Fibroblast of lung (primary cell): ENCODE results near the gene CDKAL1. TPM values are rescaled to one million over a fixed set of nuclear protein-coding genes. Genes with fewer than 3 reads are reported as not detected.
A peak's percentile ranks its signal among the peaks of the same experiment; 100 is the strongest.
"Not testable (repeated sequence)": the region's sequence is repeated elsewhere in the genome, so short reads cannot be mapped to it uniquely, and the experiment has no call there.

Experiments
- DNase-seq, 2 donors: peaks; one replicate each; pipeline versions ENCODE4 v3.0.0 to v3.0.0-alpha.2; 2010; ENCODE audit warnings: low read depth in 2 of 2
- H2AFZ ChIP-seq: 2 replicates; pipeline ENCODE4 v1.5.1; 2012; ENCODE audit warnings: low read length, control low read depth, inconsistent platforms
- H3K27ac ChIP-seq: 2 replicates; pipeline ENCODE4 v1.5.1; 2011; ENCODE audit warnings: low read length, control low read depth; ENCODE audit not compliant: insufficient read depth
- H3K27me3 ChIP-seq: 2 replicates; pipeline ENCODE4 v1.5.1; 2011; ENCODE audit warnings: mild to moderate bottlenecking, low read length; ENCODE audit not compliant: control insufficient read depth, insufficient read depth
- H3K36me3 ChIP-seq: 2 replicates; pipeline ENCODE4 v1.5.1; 2011; ENCODE audit warnings: low read length; ENCODE audit not compliant: control insufficient read depth, insufficient read depth
- H3K4me1 ChIP-seq: 2 replicates; pipeline ENCODE4 v1.5.1; 2011; ENCODE audit warnings: low read length; ENCODE audit not compliant: control insufficient read depth, insufficient read depth; ENCODE audit errors: extremely low read depth
- H3K4me2 ChIP-seq: 2 replicates; pipeline ENCODE4 v1.5.1; 2011; ENCODE audit warnings: low read length, control low read depth; ENCODE audit not compliant: insufficient read depth; ENCODE audit errors: extremely low read depth
- H3K4me3 ChIP-seq, 4 experiments: fragments of 200-600 bp in 1 of 4; sonication (generic) in 1 of 4; replicated peaks in 1 of 4; 2 replicates each; pipeline ENCODE4 v1.5.1; 2011 to 2016; ENCODE audit warnings: low read length in 4 of 4, low read depth in 3 of 4, mild to moderate bottlenecking in 3 of 4, control low read depth in 2 of 4, inconsistent platforms in 1 of 4, mixed read lengths in 1 of 4; ENCODE audit not compliant: insufficient read depth in 1 of 4; ENCODE audit errors: control extremely low read depth in 1 of 4
- H3K79me2 ChIP-seq: 2 replicates; pipeline ENCODE4 v1.5.1; 2012; ENCODE audit warnings: mild to moderate bottlenecking, low read length, inconsistent platforms; ENCODE audit not compliant: control insufficient read depth, insufficient read depth
- H3K9ac ChIP-seq: 2 replicates; pipeline ENCODE4 v1.5.1; 2011; ENCODE audit warnings: mild to moderate bottlenecking, low read length, control low read depth; ENCODE audit not compliant: insufficient read depth
- H3K9me3 ChIP-seq: 2 replicates; pipeline ENCODE4 v1.5.1; 2012; ENCODE audit warnings: low read depth, low read length; ENCODE audit not compliant: control insufficient read depth, insufficient read depth
- H4K20me1 ChIP-seq: 2 replicates; pipeline ENCODE4 v1.5.1; 2011; ENCODE audit warnings: low read length; ENCODE audit not compliant: control insufficient read depth, insufficient read depth; ENCODE audit errors: extremely low read depth
- CTCF ChIP-seq, 2 donors: IDR thresholded peaks in 1 of 2; conservative IDR thresholded peaks in 1 of 2; 1 replicate in 1 of 2; 2 replicates in 1 of 2; pipeline ENCODE4 v1.5.1; 2011 to 2012; ENCODE audit warnings: low read length in 2 of 2, control low read depth in 1 of 2, inconsistent platforms in 1 of 2, low read depth in 1 of 2, mild to moderate bottlenecking in 1 of 2
- EZH2 ChIP-seq: IDR thresholded peaks from 2 replicates; pipeline ENCODE4 v1.5.1; 2012; ENCODE audit warnings: low read length, control low read depth, mild to moderate bottlenecking; ENCODE audit errors: missing control alignments
- polyA plus RNA-seq, 2 donors: library from polyadenylated mRNA; depleted of rRNA in 1 of 2; stranded (reverse) in 1 of 2; unstranded in 1 of 2; fragments of >200 nt; gene quantifications; 2 replicates each; pipeline ENCODE4 v1.2.1, GENCODE V29; 2011 to 2012; ENCODE audit warnings: missing spikeins in 1 of 2
- total RNA-seq: library from RNA; depleted of rRNA; stranded (reverse); fragments of >200 nt; gene quantifications from 2 replicates; pipeline ENCODE4 v1.2.1, GENCODE V29; 2014

CDKAL1 gene
- total and polyA plus RNA-seq, 2 donors (not counting 1 experiment from before 2014, with no cell fraction given): 7.4 to 15.0 TPM

- no peak for TF ChIP-seq CTCF (conservative IDR thresholded peaks at IDR 0.05 in 1 of 2, IDR thresholded peaks at IDR 0.05 in 1 of 2; ENCODE audit: low read depth in 1 of 2, low read length in 2 of 2)
- no peak for TF ChIP-seq EZH2
- no peaks in the 10 kb centered on the region for H4K20me1 ChIP-seq
- H3K4me1 ChIP-seq: no peaks in the 10 kb centered on the region
- no peaks in the 10 kb centered on the region for H3K9me3 ChIP-seq
- H3K79me2 ChIP-seq: no peaks in the 10 kb centered on the region
- no peak overlapping the region for H3K9ac ChIP-seq
- H2AFZ ChIP-seq: no peak overlapping the region
- H3K27me3 ChIP-seq: no peaks in the 10 kb centered on the region
- no peaks in the 10 kb centered on the region for H3K36me3 ChIP-seq
- no peak overlapping the region for H3K27ac ChIP-seq
- peak; percentile 46 to 77 for DNase-seq
- no peak overlapping the region for H3K4me2 ChIP-seq
- H3K4me3 ChIP-seq: no peak overlapping the region
Observed at GRCh38 chr6:20826378-20826777, 292.1 kb downstream of the CDKAL1 start.

GRCh38 chr6:20827798-20828197 is 293.5 kb downstream of the CDKAL1 start:
- H3K27ac ChIP-seq: no peak overlapping the region
- no peak overlapping the region for H3K4me2 ChIP-seq
- H3K36me3 ChIP-seq: no peaks in the 10 kb centered on the region

GRCh38 chr6:20830576-20830975 is 296.3 kb downstream of the CDKAL1 start:
- no peaks in the 10 kb centered on the region for H3K9me3 ChIP-seq
- H3K27ac ChIP-seq: no peak overlapping the region
- no peaks in the 10 kb centered on the region for H3K27me3 ChIP-seq
- no peaks in the 10 kb centered on the region for H3K79me2 ChIP-seq
- no peak overlapping the region for H3K4me3 ChIP-seq
- TF ChIP-seq CTCF (conservative IDR thresholded peaks at IDR 0.05 in 1 of 2, IDR thresholded peaks at IDR 0.05 in 1 of 2; ENCODE audit: low read depth in 1 of 2, low read length in 2 of 2): no peak
- TF ChIP-seq EZH2: no peak
- H3K9ac ChIP-seq: no peak overlapping the region
- no peak overlapping the region for H3K4me2 ChIP-seq
- H3K4me1 ChIP-seq: no peaks in the 10 kb centered on the region
- no peak overlapping the region for H2AFZ ChIP-seq
- no peaks in the 10 kb centered on the region for H3K36me3 ChIP-seq
- peak in 1 of 2 donors; percentile 90 for DNase-seq
- H4K20me1 ChIP-seq: no peaks in the 10 kb centered on the region

More at GRCh38 chr6:20827798-20828197, 293.5 kb downstream of the CDKAL1 start:
- TF ChIP-seq EZH2 (no peak), CTCF (conservative IDR thresholded peaks at IDR 0.05 in 1 of 2, IDR thresholded peaks at IDR 0.05 in 1 of 2; ENCODE audit: low read depth in 1 of 2, low read length in 2 of 2) (no peak)
- H3K27me3 ChIP-seq: no peaks in the 10 kb centered on the region
- no peak overlapping the region for H3K4me3 ChIP-seq
- no peaks in the 10 kb centered on the region for H3K79me2 ChIP-seq
- no peak overlapping the region for H2AFZ ChIP-seq
- no peaks in the 10 kb centered on the region for H3K9me3 ChIP-seq
- peak; percentile 88 to 89 for DNase-seq
- H3K9ac ChIP-seq: no peak overlapping the region
- H3K4me1 ChIP-seq: no peaks in the 10 kb centered on the region
- no peaks in the 10 kb centered on the region for H4K20me1 ChIP-seq

GRCh38 chr6:20831251-20831650 is 297.0 kb downstream of the CDKAL1 start:
- H3K4me3 ChIP-seq, H3K9me3 ChIP-seq, H3K79me2 ChIP-seq, DNase-seq, H3K27me3 ChIP-seq, H3K4me2 ChIP-seq, H4K20me1 ChIP-seq, H3K27ac ChIP-seq, H3K9ac ChIP-seq, H3K36me3 ChIP-seq, H3K4me1 ChIP-seq, H2AFZ ChIP-seq: not testable (repeated sequence)
